ENCODE measurements around the gene KRTAP10-8. TPM values are rescaled to one million over a fixed set of nuclear protein-coding genes. Genes with fewer than 3 reads are reported as not detected.
"Not testable (repeated sequence)": the region's sequence is repeated elsewhere in the genome, so short reads cannot be mapped to it uniquely, and the experiment has no call there.

KRTAP10-8 gene
- total RNA-seq, 6 experiments from 2014 or later = not detected

DNA sequence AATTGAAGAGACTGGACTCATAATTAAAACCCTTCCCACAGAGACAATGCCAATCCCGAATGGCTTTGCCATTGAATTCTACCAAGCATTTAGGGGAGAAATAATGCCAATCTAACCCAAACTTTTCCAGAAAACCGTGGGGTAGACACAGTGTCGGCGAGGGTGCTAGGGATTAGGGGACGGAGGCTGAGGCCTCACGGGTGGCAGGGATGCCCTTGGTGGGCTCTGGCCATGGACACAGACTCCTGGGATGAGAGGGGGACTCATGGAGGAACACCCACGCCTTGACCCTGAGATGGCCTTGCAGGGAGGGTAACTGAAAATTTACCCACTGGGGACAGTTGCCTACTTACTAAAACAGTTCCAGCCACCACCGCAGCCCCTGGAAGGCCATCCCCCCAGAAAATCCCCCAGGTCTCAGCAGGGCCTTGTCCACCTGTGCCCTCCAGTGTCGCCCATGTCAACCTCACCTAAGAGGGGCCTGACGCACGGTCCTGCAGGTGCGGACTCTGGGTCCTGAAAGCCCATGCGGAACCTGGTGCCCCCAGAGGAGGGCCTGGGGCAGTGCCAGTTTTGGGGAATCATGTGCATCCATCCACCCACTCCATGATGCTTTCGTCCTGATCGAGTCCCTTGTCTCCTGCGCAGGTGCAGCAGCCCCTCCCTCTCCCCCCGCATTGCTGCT is 33.4 kb upstream of the KRTAP10-8 start:
- Mint-ChIP-seq H3K27ac (no peak overlapping the region), H3K27me3 (ENCODE audit: insufficient read depth) (no peaks in the 10 kb centered on the region; the same call in 1 of the 2 replicates), H3K9me3 (peaks cover 67% of the 10 kb centered on the region), H3K36me3 (ENCODE audit: low read depth) (peaks cover 6% of the 10 kb centered on the region; the same call in 1 of the 2 replicates), H3K4me1 (ENCODE audit: low read depth) (no peaks in the 10 kb centered on the region), H3K4me3 (no peak overlapping the region)
- DNase-seq = no peak
- no peak for TF ChIP-seq CTCF (IDR thresholded peaks at IDR 0.05)

GRCh38 chr21:44579056-44579832 is 32.6 kb upstream of the KRTAP10-8 start:
- Mint-ChIP-seq H3K9me3 (peaks cover 67% of the 10 kb centered on the region), H3K27me3 (ENCODE audit: insufficient read depth) (no peaks in the 10 kb centered on the region; the same call in 1 of the 2 replicates), H3K36me3 (ENCODE audit: low read depth) (peaks cover 6% of the 10 kb centered on the region; the same call in 1 of the 2 replicates), H3K4me3 (no peak overlapping the region), H3K27ac (no peak overlapping the region), H3K4me1 (ENCODE audit: low read depth) (no peaks in the 10 kb centered on the region)
- no peak for DNase-seq
- TF ChIP-seq CTCF (IDR thresholded peaks at IDR 0.05) = no peak

DNA sequence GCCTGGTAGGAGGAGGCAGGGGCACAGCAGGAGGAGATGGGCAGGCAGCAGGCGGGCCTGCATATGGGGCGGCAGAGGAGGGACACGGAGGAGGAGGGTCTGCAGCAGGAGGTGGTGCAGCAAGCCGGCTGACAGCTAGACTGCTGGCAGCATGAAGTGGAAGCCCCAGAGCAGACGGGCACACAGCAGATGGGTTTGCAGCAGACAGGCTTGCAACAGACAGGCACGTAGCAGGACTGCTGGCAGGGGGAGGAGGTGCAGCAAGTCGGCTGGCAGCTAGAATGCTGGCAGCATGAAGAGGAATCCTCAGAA is 32.1 kb upstream of the KRTAP10-8 start:
- H3K27me3 Mint-ChIP-seq (ENCODE audit: insufficient read depth) = no peaks in the 10 kb centered on the region; the same call in 1 of the 2 replicates
- H3K4me1 Mint-ChIP-seq (ENCODE audit: low read depth) = no peaks in the 10 kb centered on the region

DNA sequence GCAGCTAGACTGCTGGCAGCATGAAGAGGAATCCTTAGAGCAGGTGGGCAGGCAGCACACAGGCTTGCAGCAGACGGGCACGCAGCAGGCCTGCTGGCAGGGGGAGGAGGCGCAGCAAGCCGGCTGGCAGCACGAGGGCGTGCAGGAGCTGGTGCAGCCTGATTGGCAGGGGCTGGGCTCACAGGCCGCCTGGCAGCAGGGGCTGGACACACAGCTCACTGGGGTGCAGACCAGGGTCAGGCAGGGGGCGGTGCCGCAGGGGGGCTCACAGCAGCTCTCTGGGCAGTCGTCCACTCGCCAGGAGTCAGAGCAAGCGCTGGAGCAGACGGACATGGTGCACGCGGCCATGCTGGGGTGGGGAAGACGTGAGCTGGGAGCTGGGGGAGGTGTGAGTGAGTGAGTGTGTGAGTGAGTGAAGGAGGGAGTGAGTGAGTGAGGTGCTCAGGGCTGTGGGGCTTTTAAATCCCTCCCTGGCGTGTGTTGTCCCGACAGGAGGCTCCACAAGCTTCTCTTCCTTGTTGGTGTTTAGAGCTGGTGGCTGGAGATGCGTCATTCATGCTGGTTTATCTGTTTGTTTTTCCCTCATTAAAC is 31.6 kb upstream of the KRTAP10-8 start, which contains the start of gene KRTAP10-5:
Gene KRTAP10-5, minus strand, starts transcription at position 374 of the 591 bp plus-strand sequence. Its CDS starts 26 bp downstream, at position 348.
- peaks cover 65% of the 10 kb centered on the region for H3K9me3 Mint-ChIP-seq
- DNase-seq; H3K4me3 Mint-ChIP-seq; H3K27me3 Mint-ChIP-seq (ENCODE audit: insufficient read depth); H3K36me3 Mint-ChIP-seq (ENCODE audit: low read depth); H3K4me1 Mint-ChIP-seq (ENCODE audit: low read depth); H3K27ac Mint-ChIP-seq: not testable (repeated sequence)

More for the DNA sequence above, 32.1 kb upstream of the KRTAP10-8 start:
- Mint-ChIP-seq H3K9me3 (peaks cover 66% of the 10 kb centered on the region), H3K27ac (no peak overlapping the region), H3K4me3 (no peak overlapping the region), H3K36me3 (ENCODE audit: low read depth) (peaks cover 6% of the 10 kb centered on the region; the same call in 1 of the 2 replicates)
- TF ChIP-seq CTCF (IDR thresholded peaks at IDR 0.05) = no peak
- DNase-seq = no peak

DNA sequence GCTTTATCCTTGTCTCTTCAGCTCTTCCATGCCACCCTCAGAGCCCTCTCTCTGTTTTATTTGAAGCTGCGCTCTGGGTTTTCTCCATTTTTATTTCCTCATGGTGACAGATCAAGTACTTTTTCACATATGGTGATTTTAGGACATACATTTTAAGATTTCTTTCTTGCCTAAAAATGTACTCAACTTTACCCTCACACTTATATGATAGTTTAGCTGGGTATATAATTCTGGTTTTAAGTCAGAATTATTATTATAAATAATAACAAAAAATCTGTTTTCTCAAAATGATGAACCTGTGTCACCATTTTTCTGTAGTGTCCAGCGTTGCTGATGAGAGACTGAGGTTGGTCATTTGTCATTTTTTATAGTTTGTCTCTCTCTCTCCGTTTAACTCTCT is 30.7 kb upstream of the KRTAP10-8 start:
- H3K9me3 Mint-ChIP-seq = peaks cover 65% of the 10 kb centered on the region
- no peak for TF ChIP-seq CTCF (IDR thresholded peaks at IDR 0.05)
- no peak for DNase-seq
- H3K27me3 Mint-ChIP-seq (ENCODE audit: insufficient read depth) = peaks cover 2% of the 10 kb centered on the region
- H3K27ac Mint-ChIP-seq = no peak overlapping the region
- H3K4me3 Mint-ChIP-seq = no peak overlapping the region
- H3K4me1 Mint-ChIP-seq (ENCODE audit: low read depth) = no peaks in the 10 kb centered on the region
- no peaks in the 10 kb centered on the region; the same call in 1 of the 2 replicates for H3K36me3 Mint-ChIP-seq (ENCODE audit: low read depth)
